Astrocyte of the cerebellum (primary cell): ENCODE results near the gene FLNC.

ENCODE experiments used
- DNase-seq: peaks from one replicate; pipeline ENCODE4 v3.0.0-alpha.2; 2011; ENCODE audit warnings: low read depth
- H3K4me3 ChIP-seq: 2 replicates; pipeline ENCODE4 v1.5.1; 2011; ENCODE audit warnings: mild to moderate bottlenecking, low read depth, low read length, moderate library complexity
- in situ Hi-C: cut with HindIII; loops from 2 replicates; pipeline ENCODE4 v1.10.0; 2017; ENCODE audit warnings: low sequenced_read_pairs
- TF ChIP-seq, protein P1 (sequence below): IDR thresholded peaks from 2 replicates; pipeline ENCODE4 v1.5.1; 2012; ENCODE audit warnings: low read length, low read depth, moderate library complexity, mild to moderate bottlenecking; ENCODE audit errors: missing control alignments

Gene FLNC

DNA sequence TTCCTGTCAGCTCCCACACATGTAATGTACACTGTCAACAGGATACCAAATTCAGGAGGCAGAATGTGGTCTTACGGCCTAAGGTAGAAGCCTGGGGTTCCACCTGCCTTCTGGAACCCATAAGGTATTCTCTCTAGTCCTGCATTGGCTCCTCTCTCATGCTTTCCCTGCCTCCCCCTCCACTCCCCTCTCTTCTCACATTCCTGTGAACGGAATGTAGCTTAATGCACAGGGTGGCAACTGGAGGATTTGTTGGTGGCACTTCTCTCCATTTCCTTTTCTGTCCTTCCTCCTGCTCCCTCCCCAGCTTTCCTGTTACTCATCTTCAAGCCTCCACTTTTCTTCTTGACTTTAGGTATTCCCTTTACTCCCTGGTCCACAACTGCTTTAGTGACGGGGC is 11.5 kb upstream of the FLNC start:
- TF ChIP-seq, protein P1, sequence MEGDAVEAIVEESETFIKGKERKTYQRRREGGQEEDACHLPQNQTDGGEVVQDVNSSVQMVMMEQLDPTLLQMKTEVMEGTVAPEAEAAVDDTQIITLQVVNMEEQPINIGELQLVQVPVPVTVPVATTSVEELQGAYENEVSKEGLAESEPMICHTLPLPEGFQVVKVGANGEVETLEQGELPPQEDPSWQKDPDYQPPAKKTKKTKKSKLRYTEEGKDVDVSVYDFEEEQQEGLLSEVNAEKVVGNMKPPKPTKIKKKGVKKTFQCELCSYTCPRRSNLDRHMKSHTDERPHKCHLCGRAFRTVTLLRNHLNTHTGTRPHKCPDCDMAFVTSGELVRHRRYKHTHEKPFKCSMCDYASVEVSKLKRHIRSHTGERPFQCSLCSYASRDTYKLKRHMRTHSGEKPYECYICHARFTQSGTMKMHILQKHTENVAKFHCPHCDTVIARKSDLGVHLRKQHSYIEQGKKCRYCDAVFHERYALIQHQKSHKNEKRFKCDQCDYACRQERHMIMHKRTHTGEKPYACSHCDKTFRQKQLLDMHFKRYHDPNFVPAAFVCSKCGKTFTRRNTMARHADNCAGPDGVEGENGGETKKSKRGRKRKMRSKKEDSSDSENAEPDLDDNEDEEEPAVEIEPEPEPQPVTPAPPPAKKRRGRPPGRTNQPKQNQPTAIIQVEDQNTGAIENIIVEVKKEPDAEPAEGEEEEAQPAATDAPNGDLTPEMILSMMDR: no peak
- in situ Hi-C loops: no loop called here
- H3K4me3 ChIP-seq: no peak overlapping the region
- no peak for DNase-seq

DNA sequence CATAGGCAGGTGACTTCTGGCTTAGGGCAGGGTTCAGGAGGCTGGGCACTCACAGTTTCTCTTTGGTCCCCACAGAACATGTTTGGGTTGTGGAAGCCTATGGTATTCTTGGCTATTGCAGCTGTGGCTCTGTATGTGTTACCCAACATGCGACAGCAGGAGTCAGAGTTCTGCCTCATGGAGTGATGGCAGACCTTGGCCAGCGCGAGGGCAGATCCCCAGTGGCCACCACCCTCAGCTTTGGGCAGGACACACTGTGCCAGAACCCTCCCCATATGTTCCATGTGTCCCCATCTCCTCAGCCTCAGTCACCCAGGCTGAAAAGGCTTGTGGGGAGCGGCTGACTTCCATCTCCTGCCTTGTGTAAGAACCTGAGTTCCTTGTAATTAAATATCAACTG is 8.5 kb upstream of the FLNC start:
- no peak for DNase-seq
- H3K4me3 ChIP-seq: no peak overlapping the region
- in situ Hi-C loops: loop anchor here (5.0 kb wide), 1 partner anchor 54 kb away; no protein-coding TSS in a partner anchor
- TF ChIP-seq, protein P1: no peak

DNA sequence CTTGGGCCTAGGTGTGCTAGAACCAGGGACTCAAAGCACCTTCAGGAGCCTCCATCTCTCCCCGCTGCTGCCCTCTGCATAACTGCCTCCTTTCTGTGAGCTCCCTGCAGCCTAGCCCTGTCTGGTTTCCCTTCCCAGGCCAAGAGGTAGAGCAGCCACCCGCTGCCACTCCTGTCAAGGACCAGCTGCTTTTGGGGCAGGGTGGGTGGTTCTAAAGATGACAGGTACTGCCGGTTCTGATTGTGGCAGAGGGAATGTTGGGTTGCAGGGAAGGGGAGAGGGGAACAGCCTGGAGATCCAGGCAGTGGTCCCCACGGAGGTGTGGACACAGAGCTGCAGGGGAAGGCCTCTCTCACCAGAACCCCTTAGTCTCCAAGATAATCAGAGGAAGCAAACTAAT is 3.7 kb upstream of the FLNC start:
- TF ChIP-seq, protein P1: no peak
- in situ Hi-C loops: no loop called here
- no peak for DNase-seq
- no peak overlapping the region for H3K4me3 ChIP-seq

DNA sequence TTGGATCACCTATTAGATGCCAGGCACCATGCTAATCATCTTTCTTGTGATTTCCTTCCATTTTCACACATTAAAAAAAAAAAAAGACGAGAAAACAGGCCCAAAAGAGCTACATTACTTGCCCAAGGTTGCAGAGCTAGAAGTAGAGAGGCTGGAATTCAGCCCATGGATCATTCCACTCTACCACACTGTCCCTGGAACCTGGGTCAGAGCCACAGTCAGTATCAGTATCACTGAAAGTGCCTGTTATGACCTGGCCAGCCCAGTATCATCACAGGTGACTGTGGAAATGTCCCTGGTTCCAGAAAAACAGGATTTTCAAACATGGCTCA is 3.3 kb upstream of the FLNC start:
- in situ Hi-C loops: no loop called here

DNA sequence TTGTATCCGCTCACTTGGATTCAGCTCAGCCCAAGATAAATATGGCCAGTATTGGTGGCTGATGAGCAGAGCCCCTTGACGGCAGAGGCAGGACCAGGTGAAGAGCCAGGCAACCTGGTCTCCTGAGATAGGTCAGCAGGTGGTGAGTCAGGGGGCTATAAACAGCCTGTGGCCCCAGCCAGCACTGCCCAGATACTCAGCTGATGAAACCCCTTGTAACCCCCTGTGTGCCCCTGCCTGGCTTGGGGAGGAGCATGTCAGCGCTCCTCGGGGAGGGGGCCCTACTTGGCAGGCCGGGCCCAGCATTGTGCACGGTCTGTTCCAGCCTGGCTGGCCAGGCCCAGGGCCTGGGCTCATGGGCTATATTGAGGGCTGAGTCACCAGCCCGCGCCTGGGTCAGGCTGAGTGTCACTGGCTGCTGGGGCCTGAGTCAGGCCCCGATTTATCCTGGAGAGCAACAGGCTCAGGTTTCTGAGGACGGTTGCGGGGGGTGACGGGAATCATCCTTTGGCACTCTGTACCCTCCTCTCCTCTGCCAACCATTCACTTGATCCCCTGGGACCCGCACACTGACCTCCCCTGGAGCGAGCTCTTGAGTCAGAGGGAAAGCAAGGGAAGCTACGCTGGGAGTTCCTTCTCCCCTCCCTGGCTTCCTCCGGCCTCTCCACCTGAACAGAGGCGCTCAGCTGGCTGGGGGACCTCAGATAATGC is 2.8 kb upstream of the FLNC start:
- TF ChIP-seq, protein P1: no peak
- no peak for DNase-seq
- no peak overlapping the region for H3K4me3 ChIP-seq
- in situ Hi-C loops: no loop called here

More for the DNA sequence above, 3.3 kb upstream of the FLNC start:
- DNase-seq: no peak
- no peak overlapping the region for H3K4me3 ChIP-seq
- TF ChIP-seq, protein P1: no peak

DNA sequence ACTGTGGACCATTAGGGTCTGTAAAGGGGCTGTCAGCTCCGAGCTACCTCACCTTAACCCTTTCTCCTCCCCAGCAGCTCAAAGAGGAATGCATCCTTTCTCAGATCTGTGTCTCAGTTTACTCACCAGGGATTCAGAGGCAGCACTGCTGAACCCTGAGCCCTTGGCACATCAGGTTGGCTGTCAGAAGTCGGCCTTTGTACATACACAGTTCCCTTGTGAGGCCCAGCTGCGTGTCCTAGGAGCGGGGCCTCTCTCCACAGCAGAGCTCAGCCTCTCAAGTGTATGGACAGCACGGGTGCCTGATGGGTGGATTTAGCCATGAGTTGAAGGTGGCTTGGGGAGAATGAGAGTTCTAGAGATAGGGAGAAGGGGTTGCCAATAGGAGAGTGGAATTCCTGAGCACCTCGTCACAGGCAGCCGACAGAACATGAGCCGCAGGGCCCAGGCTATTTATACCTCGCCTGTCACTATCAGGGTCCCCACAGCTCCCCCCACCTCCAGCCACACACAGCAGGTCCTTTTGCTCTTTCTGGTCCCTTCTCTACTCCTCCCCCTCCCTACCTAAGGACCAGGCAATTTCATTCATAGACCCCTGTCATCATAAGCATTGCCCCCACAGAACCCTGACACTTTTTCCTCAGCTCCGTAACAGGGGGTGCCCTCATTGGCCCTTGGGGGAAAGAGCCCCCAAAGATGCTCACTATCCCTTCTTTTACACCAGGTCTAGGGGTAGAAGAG is 2.1 kb upstream of the FLNC start:
- no peak overlapping the region for H3K4me3 ChIP-seq
- peak; percentile 42 for DNase-seq
- in situ Hi-C loops: no loop called here
- TF ChIP-seq, protein P1: no peak
